HG03135 (cell line): ENCODE results near the gene PEPD.
A peak's percentile ranks its signal among the peaks of the same experiment; 100 is the strongest.

Source experiments
- ATAC-seq: cut with Tn5 transposase; IDR thresholded peaks from one replicate; pipeline ENCODE4 v1.9.1; 2021; ENCODE audit warnings: mild to moderate bottlenecking, moderate library complexity; ENCODE audit not compliant: unreplicated experiment

The PEPD gene

DNA sequence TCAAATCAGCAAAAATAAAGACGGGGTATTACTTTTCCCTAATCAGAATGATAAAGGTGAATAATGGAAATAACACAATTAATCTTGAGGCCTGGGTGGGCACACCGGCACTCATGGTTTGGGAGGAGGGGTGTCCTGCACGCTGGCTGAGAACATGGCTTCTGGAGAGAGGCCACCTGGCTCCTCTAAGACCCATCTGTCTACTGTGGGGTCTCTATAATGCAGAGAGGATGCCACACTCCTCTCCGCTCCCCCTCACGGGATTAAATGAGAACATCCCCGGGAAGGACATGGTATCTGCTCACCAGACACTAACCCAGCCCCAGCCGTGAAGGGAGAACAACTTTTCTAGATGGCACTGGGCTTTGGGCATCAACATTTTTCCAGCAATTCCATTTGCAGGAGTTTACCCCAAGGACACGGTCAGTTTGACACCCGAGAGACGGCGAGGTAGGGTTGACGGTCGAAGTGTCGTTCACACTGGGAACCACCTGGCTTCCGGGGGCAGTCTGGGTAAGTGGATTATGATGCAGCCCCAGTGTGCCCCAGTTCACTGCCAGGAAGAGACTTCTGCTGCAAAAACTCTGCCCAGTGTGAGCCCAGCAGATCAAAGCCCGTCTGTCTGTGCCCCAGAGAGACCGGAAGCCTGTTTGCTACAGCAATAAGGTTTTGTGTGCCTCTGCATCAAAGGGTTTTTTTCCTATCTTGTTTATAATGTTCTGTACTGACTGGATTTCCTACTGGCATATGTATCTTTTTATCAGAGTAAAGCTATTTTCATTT is 91.5 kb downstream of the PEPD start:
- peak; percentile 9 for ATAC-seq

DNA sequence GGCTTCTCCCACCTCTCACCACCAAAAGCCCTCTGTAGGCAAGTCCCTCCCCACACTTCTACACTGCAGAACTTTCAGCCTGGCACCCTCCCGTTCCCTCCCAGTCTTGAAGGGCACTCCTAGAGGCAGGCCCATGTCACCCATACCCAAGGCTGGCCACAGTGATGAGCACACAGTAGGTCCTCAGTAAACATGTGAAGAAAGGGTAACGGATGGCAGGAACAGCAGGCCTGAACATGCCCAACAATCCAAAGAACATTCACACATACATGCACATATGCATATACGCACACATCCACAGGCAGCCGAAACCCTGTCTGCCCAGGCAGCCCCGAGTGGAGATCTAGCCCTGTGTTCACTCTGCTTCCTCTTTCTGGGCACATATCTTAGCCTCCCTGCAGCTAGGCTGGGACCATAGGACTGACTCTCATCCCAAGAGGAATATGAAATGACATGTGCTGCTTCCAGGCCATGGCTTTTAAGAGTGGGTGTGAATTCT is 92.9 kb downstream of the PEPD start:
- no peak for ATAC-seq

DNA sequence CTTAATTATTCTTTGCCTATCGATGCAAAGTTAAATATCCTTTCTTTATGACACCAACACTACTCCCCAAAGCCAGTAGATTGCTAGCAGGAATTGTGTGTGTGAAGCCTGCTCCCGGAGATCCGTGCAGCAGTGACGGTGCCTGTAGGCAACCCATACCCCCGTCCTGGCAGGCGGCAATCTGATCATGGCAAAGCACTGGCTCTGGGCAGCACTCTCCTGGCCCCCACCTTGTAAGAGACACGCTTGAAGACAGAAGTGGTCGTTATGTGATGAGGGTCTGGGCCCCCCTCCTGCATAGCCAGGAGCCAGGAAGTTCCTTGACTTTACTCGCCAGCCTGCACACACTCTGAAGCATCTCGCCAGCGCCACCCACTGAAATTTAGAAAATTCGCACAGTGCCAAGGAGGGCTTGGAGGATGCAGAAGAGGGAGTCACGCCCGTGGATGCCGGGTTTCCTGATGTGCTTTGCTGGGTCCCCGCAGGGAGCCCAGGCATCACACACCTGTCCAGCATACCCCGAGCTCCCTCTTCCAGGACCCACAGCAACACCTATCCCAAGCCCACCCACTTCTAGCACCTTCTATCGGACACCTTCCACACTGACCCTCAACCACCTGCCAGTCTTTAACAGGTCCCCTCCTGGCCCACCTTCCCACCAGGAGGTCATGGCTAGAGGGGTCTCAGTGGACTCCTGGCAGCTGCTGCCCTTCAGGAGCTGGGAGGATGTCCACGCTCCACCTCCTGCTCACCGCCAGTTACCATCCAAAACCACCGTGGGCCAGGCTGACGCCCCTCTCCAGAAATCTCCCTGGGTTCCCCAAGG is 93.6 kb downstream of the PEPD start:
- ATAC-seq = no peak

DNA sequence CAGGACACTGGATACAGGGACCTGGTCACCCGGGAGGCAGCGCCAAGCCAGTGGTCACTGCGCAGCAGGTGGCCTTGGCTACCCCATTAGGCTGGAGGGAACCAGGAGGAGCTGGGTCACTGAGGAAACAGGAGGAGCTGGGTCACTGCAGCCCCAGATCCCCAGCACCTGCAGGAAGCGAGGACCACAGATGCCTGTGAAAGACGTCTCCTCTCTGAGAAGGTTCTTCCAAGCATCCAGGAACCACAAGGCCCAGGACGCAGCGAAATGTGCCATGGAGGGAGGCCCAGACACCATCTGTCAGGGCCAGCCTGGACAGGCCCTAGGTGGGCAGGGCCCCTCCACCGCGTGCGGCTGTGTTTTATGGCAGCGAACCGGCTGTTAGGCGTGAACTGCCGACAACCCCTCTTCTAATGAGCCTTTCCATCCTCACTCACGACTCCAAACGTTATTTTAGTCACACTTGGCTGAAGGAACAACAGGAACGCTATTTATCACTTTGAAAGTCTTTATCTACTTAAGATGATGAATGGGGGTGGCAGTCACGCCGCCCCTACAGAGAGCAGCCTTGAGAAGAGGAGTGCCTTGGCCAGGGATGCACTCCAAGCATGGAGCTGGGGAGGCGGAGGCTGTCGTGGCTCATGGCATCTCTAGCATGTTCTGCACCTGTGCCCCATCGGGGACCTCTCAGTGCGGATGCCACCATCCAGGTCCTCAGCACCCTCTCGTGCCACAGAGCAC is 94.8 kb downstream of the PEPD start:
- ATAC-seq = no peak

DNA sequence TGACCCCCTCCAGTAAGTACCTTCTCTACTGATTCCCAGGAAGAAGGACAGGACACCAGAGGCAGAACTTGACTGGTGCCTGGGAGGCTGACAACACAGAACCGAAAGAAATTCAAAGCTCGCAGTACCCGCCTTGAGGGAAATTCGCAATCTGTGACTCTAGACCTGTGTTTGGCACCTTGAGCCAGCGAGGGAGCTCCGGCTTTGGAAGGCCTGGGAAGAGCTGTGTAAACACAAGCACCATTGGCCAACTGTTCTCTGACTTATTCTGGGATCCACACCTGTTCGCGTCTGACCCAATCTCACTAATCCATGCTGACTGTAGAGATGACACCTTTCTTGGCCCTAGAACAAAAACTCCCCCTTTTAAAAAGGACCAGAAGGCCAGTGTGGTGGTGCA is 97.4 kb downstream of the PEPD start:
- ATAC-seq = no peak

DNA sequence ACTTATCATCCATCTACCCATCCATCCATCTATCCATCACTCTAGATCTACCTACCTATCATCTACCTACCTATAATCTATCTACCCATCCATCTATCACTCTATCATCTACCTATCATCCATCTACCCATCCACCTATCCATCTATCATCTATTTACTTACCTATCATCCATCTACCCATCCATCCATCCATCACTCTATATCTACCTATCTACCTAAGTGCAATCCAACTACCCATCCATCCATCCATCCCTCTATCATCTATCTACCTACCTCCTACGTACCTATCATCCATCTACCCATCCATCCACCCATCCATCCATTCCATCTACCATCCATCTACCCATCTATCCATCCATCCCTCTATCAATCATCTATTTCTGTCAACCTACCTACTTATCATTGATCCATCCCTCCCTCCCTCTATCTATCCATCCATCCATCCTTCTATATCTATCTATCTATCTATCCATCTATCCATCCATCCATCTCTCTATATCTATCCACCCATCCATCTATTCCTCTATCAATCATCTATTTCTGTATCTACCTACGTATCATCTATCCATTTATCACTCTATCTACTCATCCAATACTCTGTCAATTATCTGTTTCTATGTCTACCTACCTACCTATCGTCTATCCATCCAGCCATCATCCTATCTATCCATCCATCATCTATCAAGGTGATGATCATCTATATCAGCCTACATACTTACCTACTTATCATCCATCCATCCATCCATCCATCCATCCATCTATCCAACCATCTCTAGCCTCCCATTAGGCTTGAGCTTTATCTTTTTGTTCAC is 99.0 kb downstream of the PEPD start:
- ATAC-seq = no peak

DNA sequence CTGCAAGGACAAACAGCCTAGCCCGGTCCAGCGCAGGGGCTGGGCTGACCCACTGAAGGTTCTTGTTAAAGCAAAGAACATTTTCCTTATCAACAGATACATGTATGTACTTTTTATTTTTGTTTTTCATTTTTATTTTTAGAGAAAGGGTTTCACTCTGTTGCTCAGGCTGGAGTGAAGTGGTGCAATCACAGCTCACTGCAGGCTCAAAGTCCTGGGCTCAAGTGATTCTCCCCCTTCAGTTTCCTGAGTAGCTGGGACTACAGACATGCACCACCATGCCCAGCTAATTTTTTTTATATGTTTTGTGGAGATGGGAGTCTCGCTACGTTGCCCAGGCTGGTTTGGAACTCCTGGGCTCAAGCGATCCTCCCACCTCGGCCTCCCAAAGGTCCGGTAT is 100.2 kb downstream of the PEPD start:
- ATAC-seq = no peak

DNA sequence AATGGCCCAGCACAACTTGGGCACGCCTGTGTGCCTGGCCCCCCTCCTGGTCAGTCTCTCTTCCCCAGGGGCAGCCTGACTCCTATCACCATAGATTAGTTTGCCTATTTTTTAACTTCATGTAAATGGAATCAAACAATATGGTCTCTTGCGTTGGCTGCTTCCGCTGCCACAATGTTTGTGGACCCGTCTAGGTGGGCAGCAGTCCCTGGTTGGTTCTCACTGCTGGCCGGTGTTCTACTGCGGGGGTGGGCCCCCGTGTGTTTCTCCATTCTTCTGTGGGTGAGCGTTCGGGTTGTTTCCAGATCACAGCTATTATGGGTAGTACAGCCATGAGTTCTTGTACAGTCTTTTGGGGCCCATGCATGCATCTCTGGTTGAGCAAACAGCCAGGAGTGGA is 100.8 kb downstream of the PEPD start:
- ATAC-seq = no peak

DNA sequence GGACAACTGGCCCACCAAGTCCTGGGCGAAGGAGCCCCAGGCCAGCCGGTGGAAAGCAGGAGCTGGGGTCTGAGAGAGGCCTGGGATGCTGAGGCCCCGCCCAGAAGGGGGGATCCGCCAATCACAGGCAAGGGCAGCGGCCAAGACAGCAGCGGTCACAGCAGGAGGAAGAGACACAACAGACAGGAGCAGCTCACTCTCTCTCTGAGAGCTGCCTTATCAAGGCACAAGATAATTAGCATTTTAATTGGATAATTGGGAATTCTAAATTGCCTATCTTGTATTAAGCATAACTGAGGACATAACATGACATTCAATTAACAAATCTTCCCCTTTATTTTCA is 101.8 kb downstream of the PEPD start:
- ATAC-seq = no peak

DNA sequence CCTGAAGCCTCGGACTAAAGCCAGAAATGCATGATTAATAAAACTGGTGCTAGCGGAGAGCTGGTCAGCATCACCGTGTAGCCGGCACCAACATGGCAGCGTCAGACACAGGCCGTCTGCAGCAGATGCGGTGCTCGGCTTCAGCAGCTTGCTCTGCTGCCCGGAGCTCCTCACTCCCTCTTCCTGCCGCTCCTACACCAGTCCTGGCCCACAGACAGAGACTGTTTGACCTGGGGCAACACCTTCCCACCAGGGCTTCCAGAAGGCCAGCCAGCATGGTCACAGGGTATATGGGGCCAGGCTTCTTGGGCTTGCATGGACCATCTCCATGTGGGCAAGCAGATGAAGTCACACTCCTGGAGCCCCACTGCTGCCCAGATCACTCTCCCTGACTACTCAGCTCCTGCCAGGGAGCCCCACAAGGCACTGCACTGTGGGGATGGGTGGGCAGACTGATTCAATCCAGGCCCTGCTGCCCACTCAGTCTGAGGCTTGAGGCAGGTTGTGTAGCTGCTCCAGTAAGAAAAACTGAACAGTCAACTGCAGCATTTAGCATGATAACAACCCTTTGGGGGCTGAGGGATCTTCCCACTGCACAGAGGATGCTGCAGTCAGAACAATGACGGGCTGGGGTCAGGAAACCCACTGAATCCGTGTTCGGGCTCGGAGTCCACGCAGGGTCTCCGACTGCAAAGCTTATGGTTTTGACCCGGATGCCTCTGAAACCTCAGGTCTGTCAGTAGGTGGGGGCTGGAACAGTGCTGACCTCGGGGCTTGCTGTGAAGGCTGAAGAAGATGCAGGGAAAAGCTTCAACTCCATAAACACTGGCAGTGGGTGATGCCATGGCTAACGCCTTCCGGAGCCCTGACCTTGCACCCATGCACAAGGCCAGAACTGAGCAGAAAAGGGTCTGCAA is 102.5 kb downstream of the PEPD start:
- no peak for ATAC-seq

DNA sequence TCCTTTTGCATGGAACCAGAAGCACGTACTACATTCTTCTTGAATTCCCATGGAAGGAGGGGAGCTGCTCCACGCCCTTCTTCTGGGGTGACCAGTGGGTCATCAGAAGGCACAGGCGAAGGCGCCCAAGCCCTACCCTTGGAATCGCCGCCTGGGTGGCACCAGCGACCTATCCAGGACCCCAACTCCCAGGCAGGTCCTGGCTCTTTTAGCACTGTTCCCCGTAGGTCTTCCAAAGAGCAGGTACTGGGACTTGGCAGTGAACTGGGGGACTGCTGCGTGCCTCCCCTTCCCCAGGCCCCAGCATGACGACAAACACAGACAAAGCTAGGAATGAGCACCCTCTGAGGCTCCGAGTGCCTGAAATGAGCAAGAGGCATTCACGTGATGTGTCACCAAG is 103.1 kb downstream of the PEPD start:
- no peak for ATAC-seq

DNA sequence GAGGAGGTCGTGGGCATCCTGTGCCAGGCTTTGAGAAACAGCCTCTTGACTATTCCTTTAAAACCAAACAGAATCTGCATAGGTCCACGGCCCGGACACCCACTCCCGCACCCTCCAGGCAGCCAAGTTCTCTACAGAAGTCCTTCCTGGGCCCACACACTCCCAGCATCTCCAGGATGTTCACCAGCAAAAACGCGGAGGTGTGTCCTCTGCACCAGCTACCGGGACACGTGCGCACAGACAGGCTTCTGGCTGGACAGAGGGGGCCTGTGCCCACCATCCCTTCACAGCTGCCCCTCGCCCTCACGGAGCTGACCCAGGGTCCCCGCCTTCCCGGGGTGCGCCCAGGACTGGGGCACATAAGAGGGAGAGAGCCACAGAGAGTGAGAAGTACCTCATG is 103.8 kb downstream of the PEPD start:
- ATAC-seq = no peak

DNA sequence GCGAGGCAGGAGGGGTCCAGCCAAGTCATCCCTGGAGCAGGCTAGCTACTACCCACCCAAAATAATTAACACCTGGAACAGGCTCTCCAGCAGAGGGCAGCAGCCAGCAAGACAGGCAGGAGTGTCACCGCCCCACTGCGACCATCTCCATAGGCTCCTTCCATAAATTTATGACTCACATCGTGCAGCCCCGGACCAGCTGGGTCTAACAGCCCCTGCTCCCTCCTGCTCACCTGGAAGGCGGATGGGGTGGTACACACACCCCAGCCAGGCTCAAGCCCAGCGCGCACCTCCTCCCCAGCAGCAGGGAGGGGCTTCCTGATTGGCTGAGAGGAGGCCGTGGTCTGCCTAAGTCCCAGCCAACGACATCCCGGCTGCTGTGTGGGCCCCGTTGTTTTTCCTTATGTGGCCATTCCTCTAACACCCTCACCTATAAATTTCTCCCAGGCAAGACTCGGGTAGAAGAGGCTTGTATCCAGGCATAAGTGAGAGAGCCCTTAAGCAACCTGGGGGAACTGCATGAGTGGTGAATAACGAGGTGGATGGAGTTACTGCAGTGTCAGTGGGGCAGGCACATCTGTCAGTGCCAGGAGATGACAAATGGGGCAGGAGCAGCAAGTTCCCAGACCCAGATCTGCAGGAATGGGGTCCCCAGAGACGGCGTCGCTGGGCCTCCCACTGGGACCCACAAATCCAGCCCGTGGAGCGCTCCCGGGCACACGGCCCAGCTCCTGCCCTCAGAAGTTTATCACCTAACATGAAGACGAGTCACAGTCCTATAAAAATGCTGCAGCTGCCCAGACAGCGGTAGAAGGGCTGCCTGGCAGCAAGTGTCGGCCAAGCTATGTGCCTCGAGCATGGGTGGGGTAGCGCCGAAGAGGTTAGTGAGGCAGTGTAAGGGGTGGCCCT is 105.0 kb downstream of the PEPD start:
- ATAC-seq = no peak

DNA sequence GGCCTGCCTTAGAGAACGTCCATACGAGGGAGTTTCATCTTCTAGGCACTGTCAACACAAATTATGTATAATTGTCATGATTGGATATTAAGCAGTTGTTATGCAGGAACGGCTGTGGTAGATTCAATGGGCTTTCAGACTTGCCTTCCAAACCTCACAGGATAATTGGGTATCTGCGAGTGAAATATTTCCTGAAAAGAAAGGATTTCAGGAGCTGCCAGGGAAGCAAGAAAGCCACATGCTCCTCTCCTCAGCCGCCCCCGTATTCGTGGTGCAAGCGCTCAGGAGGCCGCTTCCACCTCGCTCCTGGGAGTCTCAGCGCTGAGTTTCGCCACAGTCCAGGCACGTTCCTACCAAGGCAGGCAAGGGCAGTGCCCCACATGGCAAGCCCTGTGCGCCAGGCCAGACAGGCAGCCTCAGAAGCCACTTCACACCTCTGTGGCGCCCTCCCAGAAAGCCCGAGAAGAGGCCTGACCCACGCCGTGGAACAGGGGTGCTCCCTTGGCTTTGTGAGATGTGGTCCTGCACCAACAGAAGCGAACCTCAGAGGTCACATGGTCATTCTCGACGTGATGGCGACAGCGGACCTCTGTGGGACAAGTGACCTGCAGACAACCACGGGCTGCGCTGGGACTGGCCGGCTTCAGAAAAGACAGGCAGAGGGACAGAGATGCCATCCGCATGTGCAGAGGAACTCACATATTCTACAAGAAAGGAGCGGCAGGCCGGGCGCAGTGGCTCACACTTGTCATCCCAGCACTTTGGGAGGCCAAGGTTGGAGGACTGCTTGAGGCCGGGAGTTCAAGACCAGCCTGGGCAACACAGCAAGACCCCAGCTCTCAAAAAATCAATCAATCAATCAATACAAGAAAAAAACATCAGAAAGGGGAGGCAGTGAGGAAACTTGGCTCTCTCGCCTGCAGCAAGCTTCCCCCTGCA is 106.7 kb downstream of the PEPD start:
- no peak for ATAC-seq

DNA sequence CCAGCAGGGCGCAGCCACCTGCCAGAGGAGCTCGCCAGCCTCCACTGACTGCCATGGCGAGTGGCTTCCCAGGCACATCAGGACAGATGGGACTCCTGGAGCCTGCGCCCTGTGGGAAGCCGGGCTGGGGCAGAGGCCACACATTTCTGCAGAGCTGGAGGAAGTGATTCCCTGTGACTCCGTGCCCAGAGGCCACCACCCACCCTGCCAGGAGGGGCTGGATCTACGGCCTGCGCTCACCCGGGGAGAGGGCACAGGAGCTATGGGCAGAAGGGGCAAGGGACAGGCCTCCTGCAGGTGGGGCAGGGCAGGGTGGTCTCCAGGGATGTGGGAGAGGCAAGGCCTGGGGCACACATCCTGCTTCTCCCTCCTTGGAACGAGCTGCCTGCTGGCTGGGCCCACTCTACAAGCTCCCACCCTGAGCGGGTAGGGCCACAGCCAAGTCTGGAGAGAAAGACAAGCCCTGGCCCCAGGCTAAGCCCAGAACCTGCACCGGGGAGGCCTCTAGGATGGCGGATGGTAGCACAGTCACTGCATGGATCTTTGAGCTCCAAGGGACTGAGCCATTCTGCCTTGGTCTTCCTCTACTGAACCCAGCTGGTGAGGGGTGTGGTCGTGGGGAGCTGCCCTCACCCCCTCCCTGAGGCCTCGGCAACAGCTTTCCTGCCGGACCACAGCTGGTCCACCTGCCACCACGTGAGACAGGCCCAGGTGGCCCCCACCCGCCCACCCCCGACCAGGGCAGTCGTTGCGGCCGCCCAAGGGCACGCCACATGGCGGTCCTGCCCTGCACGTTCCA is 107.5 kb downstream of the PEPD start:
- no peak for ATAC-seq

DNA sequence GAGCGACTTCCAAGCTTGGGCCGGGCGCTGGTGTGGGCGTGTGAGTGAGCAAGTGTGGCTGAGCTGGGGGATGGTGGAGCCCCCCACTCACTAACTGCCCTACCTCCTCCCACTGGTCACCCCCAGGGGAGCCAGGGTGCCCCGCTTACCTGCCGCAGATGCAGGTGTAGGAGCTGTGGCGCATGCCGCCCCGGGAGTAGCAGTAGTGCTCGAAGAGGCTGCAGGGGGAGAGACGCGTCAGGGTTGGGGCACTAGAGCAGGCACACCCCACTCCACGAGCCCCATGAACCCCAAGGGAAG is 108.2 kb downstream of the PEPD start:
- ATAC-seq = no peak
